SU-DHL-6 (cell line): ENCODE data around the gene SLC35G6.

Source experiments
- H2AFZ ChIP-seq: fragments of 200-600 bp; sonication (generic); 2 replicates; pipeline ENCODE4 v1.6.1; 2014; ENCODE audit warnings: low read depth, mild to moderate bottlenecking, moderate library complexity, mixed read lengths, antibody characterized with exemption, low read length; ENCODE audit not compliant: severe bottlenecking
- H3F3A ChIP-seq: fragments of 200-600 bp; shearing (Covaris generic); 2 replicates; pipeline ENCODE4 v1.6.0; 2016; ENCODE audit warnings: antibody characterized with exemption, mild to moderate bottlenecking; ENCODE audit not compliant: insufficient read depth
- H3K27ac ChIP-seq: fragments of 200-600 bp; sonication (generic); 2 replicates; pipeline ENCODE4 v1.5.1; 2016; ENCODE audit warnings: low read depth, mild to moderate bottlenecking, low read length, moderate library complexity, mixed read lengths
- H3K27me3 ChIP-seq: fragments of 200-600 bp; sonication (generic), shearing (Covaris generic); 2 replicates; pipeline ENCODE4 v1.6.0; 2014; ENCODE audit warnings: mild to moderate bottlenecking, low read length
- H3K36me3 ChIP-seq: fragments of 200-600 bp; sonication (generic); 2 replicates; pipeline ENCODE4 v1.6.1; 2014; ENCODE audit warnings: mild to moderate bottlenecking, low read length, mixed read lengths
- H3K4me2 ChIP-seq: fragments of 300-600, 200-600 bp; shearing (Covaris generic), sonication (generic); 2 replicates; pipeline ENCODE4 v1.6.0; 2014; ENCODE audit warnings: low read length, low read depth, mild to moderate bottlenecking; ENCODE audit not compliant: poor library complexity, severe bottlenecking
- H3K4me3 ChIP-seq: fragments of 200-600 bp; sonication (generic); 2 replicates; pipeline ENCODE4 v1.5.1; 2014; ENCODE audit warnings: antibody characterized with exemption, low read length, mild to moderate bottlenecking, mixed read lengths; ENCODE audit not compliant: insufficient read depth, poor library complexity, severe bottlenecking
- H3K79me2 ChIP-seq: fragments of 200-600 bp; sonication (generic); 2 replicates; pipeline ENCODE4 v1.6.1; 2014; ENCODE audit warnings: mild to moderate bottlenecking, low read length, moderate library complexity; ENCODE audit not compliant: insufficient read depth
- H3K9ac ChIP-seq: fragments of 200-600 bp; sonication (generic); 2 replicates; pipeline ENCODE4 v1.7.0; 2014; ENCODE audit warnings: mild to moderate bottlenecking, low read length
- H3K9me2 ChIP-seq: fragments of 200-600 bp; sonication (generic); replicated peaks from 2 replicates; pipeline ENCODE4 v1.6.1; 2014; ENCODE audit warnings: low read length; ENCODE audit not compliant: insufficient read depth
- H3K9me3 ChIP-seq: fragments of 200-600 bp; sonication (generic); 2 replicates; pipeline ENCODE4 v1.6.1; 2014; ENCODE audit warnings: low read length, mixed read lengths; ENCODE audit not compliant: insufficient read depth
- H4K20me1 ChIP-seq: fragments of 200-600 bp; sonication (generic); 2 replicates; pipeline ENCODE4 v1.6.1; 2014; ENCODE audit warnings: low read depth, mild to moderate bottlenecking, antibody characterized with exemption, low read length, moderate library complexity, mixed read lengths
- EZH2phosphoT487 ChIP-seq: fragments of 200-600 bp; sonication (generic), shearing (Covaris generic); conservative IDR thresholded peaks from 2 replicates; pipeline ENCODE4 v1.6.1; 2018; ENCODE audit warnings: mild to moderate bottlenecking, antibody characterized with exemption, low read length, moderate library complexity, mixed read lengths
- TF ChIP-seq, protein P1 (sequence below): fragments of 200-600 bp; sonication (generic); IDR thresholded peaks from one replicate; pipeline ENCODE4 v1.5.1; 2017; ENCODE audit warnings: antibody characterized with exemption, mild to moderate bottlenecking, low read length, moderate library complexity; ENCODE audit not compliant: insufficient read depth, poor library complexity, severe bottlenecking

The SLC35G6 gene

DNA sequence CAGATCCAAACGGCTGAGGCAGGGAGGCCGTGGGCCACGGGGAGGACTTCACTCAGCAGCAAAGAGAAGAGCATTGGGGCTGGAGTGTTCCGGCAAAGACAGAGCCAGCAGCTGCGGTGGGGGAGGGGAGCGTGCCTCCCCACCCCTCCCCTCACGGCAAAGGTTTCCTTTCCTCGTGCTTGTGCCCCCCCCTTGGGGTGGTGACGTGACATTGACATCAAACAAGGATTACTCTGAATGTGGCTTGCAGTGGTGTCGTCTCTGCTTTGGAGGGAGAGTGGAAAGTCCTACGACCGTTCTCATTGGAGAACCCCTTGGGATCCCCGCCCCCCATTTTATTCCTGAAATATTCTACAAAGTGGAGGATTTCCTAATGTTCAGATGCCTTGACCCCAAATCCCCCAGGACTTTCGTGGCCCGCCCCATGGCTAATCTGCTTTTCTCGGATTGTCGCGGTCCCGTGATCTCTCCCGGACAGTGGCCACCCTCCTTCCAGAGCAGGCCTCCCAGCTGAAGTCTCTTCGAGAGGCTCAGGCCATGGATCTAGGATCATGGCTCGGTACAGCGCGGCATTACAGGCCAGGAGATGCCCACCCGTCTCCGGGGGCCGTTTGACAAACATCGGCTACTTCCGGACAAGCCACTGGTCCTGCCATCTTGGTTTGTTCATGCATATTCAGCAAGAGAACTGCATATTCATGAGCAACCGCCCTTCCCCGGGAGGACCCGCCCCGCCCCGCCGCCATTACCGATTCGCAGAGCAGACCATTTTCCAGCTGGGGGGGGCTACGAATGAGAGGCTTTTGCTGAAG, 2.2 kb downstream of the SLC35G6 start:
- H3K79me2 ChIP-seq, result peaks cover 32% of the 10 kb centered on the region
- no peaks in the 10 kb centered on the region for H4K20me1 ChIP-seq
- H3K9me3 ChIP-seq, result no peaks in the 10 kb centered on the region

DNA sequence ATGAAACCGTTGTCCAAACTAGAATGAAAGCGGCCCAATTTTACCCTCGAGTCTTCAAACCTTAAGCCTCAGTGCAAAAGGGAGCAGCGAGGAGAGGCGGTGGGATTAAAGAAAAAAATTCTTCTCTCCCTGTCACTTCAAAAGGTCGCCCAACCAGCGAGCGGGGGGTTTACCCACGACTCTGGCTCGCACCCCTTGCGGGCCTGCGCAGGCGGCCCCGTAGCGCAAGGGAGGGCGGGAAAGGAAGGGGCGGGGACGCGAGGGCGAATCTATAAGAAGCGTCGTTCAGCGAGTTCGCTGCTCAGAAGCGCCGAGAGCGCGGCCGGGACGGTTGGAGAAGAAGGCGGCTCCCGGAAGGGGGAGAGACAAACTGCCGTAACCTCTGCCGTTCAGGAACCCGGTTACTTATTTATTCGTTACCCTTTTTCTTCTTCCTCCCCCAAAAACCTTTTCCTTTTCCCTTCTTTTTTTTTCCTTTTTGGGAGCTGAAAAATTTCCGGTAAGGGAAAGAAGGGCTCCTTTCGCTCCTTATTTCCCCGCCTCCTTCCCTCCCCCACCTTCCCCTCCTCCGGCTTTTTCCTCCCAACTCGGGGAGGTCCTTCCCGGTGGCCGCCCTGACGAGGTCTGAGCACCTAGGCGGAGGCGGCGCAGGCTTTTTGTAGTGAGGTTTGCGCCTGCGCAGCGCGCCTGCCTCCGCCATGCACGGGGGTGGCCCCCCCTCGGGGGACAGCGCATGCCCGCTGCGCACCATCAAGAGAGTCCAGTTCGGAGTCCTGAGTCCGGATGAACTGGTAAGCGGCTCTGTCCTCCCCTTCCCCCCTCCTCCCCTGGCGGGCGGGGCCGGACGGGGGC, 3.0 kb downstream of the SLC35G6 start, which contains the start of gene POLR2A:
Gene POLR2A (plus strand): TSS at position 300 of the 852 bp plus-strand sequence.
- H3K79me2 ChIP-seq, result peaks cover 40% of the 10 kb centered on the region
- H3K27ac ChIP-seq, result peak within 1 kb of the TSS; percentile 89
- no peaks in the 10 kb centered on the region for H3K27me3 ChIP-seq
- H3K4me3 ChIP-seq, result peak within 1 kb of the TSS; percentile 77
- H3K36me3 ChIP-seq, result no peaks in the 10 kb centered on the region
- H3K9ac ChIP-seq, result peak within 1 kb of the TSS; percentile 81
- no peaks in the 10 kb centered on the region for H3K9me3 ChIP-seq
- no peak for TF ChIP-seq EZH2phosphoT487
- TF ChIP-seq, protein P1, sequence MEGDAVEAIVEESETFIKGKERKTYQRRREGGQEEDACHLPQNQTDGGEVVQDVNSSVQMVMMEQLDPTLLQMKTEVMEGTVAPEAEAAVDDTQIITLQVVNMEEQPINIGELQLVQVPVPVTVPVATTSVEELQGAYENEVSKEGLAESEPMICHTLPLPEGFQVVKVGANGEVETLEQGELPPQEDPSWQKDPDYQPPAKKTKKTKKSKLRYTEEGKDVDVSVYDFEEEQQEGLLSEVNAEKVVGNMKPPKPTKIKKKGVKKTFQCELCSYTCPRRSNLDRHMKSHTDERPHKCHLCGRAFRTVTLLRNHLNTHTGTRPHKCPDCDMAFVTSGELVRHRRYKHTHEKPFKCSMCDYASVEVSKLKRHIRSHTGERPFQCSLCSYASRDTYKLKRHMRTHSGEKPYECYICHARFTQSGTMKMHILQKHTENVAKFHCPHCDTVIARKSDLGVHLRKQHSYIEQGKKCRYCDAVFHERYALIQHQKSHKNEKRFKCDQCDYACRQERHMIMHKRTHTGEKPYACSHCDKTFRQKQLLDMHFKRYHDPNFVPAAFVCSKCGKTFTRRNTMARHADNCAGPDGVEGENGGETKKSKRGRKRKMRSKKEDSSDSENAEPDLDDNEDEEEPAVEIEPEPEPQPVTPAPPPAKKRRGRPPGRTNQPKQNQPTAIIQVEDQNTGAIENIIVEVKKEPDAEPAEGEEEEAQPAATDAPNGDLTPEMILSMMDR, result no peak
- H4K20me1 ChIP-seq, result no peaks in the 10 kb centered on the region
- no peaks in the 10 kb centered on the region for H3K9me2 ChIP-seq
- H2AFZ ChIP-seq, result peak within 1 kb of the TSS; percentile 93
- H3K4me2 ChIP-seq, result peak within 1 kb of the TSS; percentile 79
- H3F3A ChIP-seq, result peaks cover 11% of the 10 kb centered on the region; the same call in 1 of the 2 replicates

More for the DNA sequence above, 2.2 kb downstream of the SLC35G6 start:
- H3K27me3 ChIP-seq, result no peaks in the 10 kb centered on the region
- H3K4me2 ChIP-seq, result peak overlapping the region; percentile 79
- no peaks in the 10 kb centered on the region for H3K9me2 ChIP-seq
- peak overlapping the region; percentile 89 for H3K27ac ChIP-seq
- H3K9ac ChIP-seq, result peak overlapping the region; percentile 81
- peak overlapping the region; percentile 77 for H3K4me3 ChIP-seq
- H3F3A ChIP-seq, result peaks cover 11% of the 10 kb centered on the region; the same call in 1 of the 2 replicates
- TF ChIP-seq EZH2phosphoT487, result no peak
- TF ChIP-seq, protein P1, result no peak
- peak overlapping the region; percentile 93 for H2AFZ ChIP-seq
- H3K36me3 ChIP-seq, result no peaks in the 10 kb centered on the region

DNA sequence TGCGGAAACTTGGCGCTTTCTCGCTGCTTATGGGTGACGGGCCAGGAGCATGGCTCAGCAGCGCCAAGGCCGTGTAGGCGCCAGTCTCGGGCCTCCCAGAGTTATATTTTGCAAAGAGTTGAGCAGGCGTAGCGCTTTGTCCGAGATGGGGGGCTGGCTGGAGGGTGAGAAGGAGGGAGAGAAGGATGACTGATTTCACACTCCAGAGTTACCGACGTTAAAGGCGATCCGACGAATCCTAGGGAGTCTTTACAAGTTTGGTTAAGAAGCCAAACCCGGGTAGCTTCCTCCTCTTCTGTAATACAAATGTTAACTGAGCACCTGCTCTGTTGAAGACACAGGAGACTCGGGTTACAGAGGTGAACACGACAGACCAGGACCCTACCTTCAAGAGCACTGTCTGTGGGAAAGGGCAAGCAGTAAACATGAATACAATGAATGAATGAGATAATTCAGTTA, 3.7 kb downstream of the SLC35G6 start:
- peak overlapping the region; percentile 73 for H3K4me2 ChIP-seq
- H3K4me3 ChIP-seq, result peak overlapping the region; percentile 66
- peaks cover 11% of the 10 kb centered on the region; the same call in 1 of the 2 replicates for H3F3A ChIP-seq
- peak overlapping the region; percentile 89 for H3K27ac ChIP-seq
- no peaks in the 10 kb centered on the region for H3K9me2 ChIP-seq
- H4K20me1 ChIP-seq, result no peaks in the 10 kb centered on the region
- peak overlapping the region; percentile 38 for H2AFZ ChIP-seq
- TF ChIP-seq EZH2phosphoT487, result no peak
- TF ChIP-seq, protein P1, result no peak
- H3K79me2 ChIP-seq, result peaks cover 47% of the 10 kb centered on the region
- no peaks in the 10 kb centered on the region for H3K9me3 ChIP-seq
- peak overlapping the region; percentile 81 for H3K9ac ChIP-seq
- H3K36me3 ChIP-seq, result no peaks in the 10 kb centered on the region
- H3K27me3 ChIP-seq, result no peaks in the 10 kb centered on the region
